DOHH2 (cell line): Measurements from ENCODE around the gene TIMM44.
A peak's percentile ranks its signal among the peaks of the same experiment; 100 is the strongest.

Experiments used
- H3F3A ChIP-seq: fragments of 200-600 bp; sonication (generic), shearing (Covaris generic); 2 replicates; pipeline ENCODE4 v1.6.0; 2016; ENCODE audit warnings: antibody characterized with exemption, mild to moderate bottlenecking; ENCODE audit not compliant: control insufficient read depth, insufficient read depth
- H3K27ac ChIP-seq: fragments of 200-600 bp; sonication (generic); 2 replicates; pipeline ENCODE4 v1.5.1; 2014; ENCODE audit warnings: low read depth, mild to moderate bottlenecking, low read length, moderate library complexity
- H3K27me3 ChIP-seq: fragments of 200-600 bp; sonication (generic); 2 replicates; pipeline ENCODE4 v1.6.1; 2014; ENCODE audit warnings: mild to moderate bottlenecking, low read length, mixed read lengths; ENCODE audit not compliant: control insufficient read depth
- H3K36me3 ChIP-seq: fragments of 200-600 bp; sonication (generic); 2 replicates; pipeline ENCODE4 v1.6.1; 2014; ENCODE audit warnings: mild to moderate bottlenecking, low read length, moderate library complexity, mixed read lengths; ENCODE audit not compliant: control insufficient read depth
- H3K4me1 ChIP-seq: fragments of 200-600 bp; sonication (generic); 2 replicates; pipeline ENCODE4 v1.6.1; 2014; ENCODE audit warnings: mild to moderate bottlenecking, low read length, mixed read lengths; ENCODE audit not compliant: control insufficient read depth
- H3K4me2 ChIP-seq: fragments of 200-600 bp; sonication (generic); 2 replicates; pipeline ENCODE4 v1.6.0; 2014; ENCODE audit warnings: mild to moderate bottlenecking, low read length, moderate library complexity
- H3K4me3 ChIP-seq: fragments of 200-600 bp; sonication (generic); 2 replicates; pipeline ENCODE4 v1.5.1; 2014; ENCODE audit warnings: mild to moderate bottlenecking, low read length, mixed read lengths
- H3K79me2 ChIP-seq: fragments of 200-600 bp; sonication (generic); 2 replicates; pipeline ENCODE4 v1.6.1; 2014; ENCODE audit warnings: mild to moderate bottlenecking, low read length, mixed read lengths; ENCODE audit not compliant: control insufficient read depth
- H3K9me2 ChIP-seq: fragments of 200-600 bp; sonication (generic); replicated peaks from 2 replicates; pipeline ENCODE4 v1.6.1; 2014; ENCODE audit warnings: mild to moderate bottlenecking, low read length, mixed read lengths; ENCODE audit not compliant: control insufficient read depth
- H3K9me3 ChIP-seq: fragments of 200-600 bp; sonication (generic); 2 replicates; pipeline ENCODE4 v1.6.1; 2014; ENCODE audit warnings: antibody characterized with exemption, low read length, mixed read lengths; ENCODE audit not compliant: control insufficient read depth, insufficient read depth
- H4K20me1 ChIP-seq: fragments of 200-600 bp; sonication (generic); 2 replicates; pipeline ENCODE4 v1.6.0; 2014; ENCODE audit warnings: low read depth, mild to moderate bottlenecking, antibody characterized with exemption, low read length, moderate library complexity; ENCODE audit not compliant: control insufficient read depth, insufficient read depth
- CTCF ChIP-seq: fragments of 200-600 bp; sonication (generic); IDR thresholded peaks from one replicate; pipeline ENCODE4 v1.5.1; 2014; ENCODE audit warnings: antibody characterized with exemption, mild to moderate bottlenecking, low read depth, low read length; ENCODE audit not compliant: poor library complexity, severe bottlenecking
- EZH2phosphoT487 ChIP-seq: fragments of 200-600 bp; sonication (generic); IDR thresholded peaks from 2 replicates; pipeline ENCODE4 v1.6.1; 2017; ENCODE audit warnings: borderline replicate concordance, mild to moderate bottlenecking, antibody characterized with exemption, low read length, moderate library complexity, mixed read lengths

TIMM44 gene

DNA sequence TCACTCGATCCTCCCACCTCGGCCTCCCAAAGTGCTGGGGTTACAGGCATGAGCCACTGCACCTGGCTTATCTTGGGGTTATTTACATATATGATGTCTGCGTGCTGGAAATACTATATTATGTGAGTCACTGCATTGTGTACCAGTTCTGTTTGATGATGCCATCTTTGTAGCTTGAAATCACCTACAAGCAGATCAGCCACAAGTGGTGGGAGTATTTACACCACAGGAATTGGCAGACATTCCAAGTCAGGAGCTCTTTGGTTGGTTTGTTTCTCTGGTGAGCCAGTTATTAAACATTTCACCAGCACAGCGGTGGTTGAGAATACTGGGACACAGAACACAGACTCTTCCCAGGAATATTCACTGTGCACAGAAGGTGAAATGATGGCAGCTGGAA is 4.5 kb upstream of the TIMM44 start:
- Histone ChIP-seq H3K4me2 (no peak overlapping the region), H4K20me1 (peaks cover 4% of the 10 kb centered on the region; the same call in 1 of the 2 replicates), H3K36me3 (peaks cover 4% of the 10 kb centered on the region; the same call in 1 of the 2 replicates), H3K79me2 (peaks cover 20% of the 10 kb centered on the region), H3K9me3 (no peaks in the 10 kb centered on the region), H3K27me3 (no peaks in the 10 kb centered on the region), H3K4me3 (no peak overlapping the region), H3K27ac (no peak overlapping the region), H3K4me1 (peaks cover 9% of the 10 kb centered on the region), H3K9me2 (no peaks in the 10 kb centered on the region), H3F3A (no peaks in the 10 kb centered on the region; the same call in 1 of the 2 replicates)
- TF ChIP-seq CTCF (no peak), EZH2phosphoT487 (no peak)

DNA sequence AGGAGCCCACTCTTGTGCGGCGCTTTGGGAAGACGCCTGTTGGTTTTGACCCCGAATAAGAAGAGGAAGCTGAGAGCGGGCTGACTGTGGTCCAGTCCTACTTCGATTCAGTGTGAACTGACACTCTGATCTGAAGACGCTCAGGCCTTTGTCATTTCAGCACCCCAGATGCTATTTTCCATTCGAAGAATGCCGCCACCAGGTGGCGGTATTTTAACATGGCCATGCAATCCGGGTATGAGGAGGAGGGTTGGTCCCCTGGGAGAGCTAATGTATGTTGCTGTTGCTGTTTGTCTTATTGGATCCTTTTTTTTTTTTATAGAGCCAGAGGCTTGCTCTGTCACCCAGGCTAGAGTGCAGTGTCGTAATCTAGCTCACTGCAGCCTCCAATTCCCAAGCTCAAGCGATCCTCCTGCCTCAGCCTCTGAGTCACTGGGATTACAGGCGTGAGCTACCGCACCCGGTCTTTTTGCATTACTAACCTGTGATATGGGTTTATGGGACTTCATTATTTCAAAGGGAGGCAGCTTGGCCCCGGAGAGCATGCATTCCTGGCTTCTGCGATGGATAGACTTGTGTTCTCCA is 803 bp upstream of the TIMM44 start:
- peaks cover 29% of the 10 kb centered on the region for H3K36me3 ChIP-seq
- peaks cover 52% of the 10 kb centered on the region for H3K79me2 ChIP-seq
- peak overlapping the region; percentile 68 for H3K27ac ChIP-seq
- H3K4me3 ChIP-seq, result peak overlapping the region; percentile 98
- H3F3A ChIP-seq, result no peaks in the 10 kb centered on the region; the same call in 1 of the 2 replicates
- H4K20me1 ChIP-seq, result peaks cover 4% of the 10 kb centered on the region; the same call in 1 of the 2 replicates
- no peaks in the 10 kb centered on the region for H3K9me2 ChIP-seq
- TF ChIP-seq CTCF, result peak; percentile 95
- TF ChIP-seq EZH2phosphoT487, result no peak
- peak overlapping the region; percentile 99 for H3K4me2 ChIP-seq
- no peaks in the 10 kb centered on the region for H3K9me3 ChIP-seq
- peaks cover 22% of the 10 kb centered on the region for H3K4me1 ChIP-seq
- H3K27me3 ChIP-seq, result no peaks in the 10 kb centered on the region

DNA sequence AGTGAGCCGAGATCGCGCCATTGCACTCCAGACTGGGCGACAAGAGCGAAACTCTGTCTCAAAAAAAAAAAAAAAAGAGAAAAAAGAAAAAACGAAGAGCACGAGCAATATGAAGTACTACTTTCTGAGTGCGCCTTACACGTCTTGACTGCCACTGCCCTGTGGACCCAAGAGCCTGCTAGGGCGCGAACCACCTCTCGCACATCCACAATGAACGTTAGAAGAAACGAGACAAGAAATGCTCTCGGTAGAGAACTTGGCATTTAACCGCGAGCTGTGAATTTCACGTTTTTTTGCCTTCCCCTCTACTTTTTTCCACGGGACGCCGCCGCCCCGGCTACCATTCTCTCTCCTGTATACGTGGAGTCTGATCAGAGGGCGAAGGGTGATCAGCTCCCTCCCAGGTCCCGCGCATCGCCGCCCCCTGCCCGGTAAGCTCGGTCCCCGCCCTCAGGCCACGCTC is 454 bp downstream of the TIMM44 start:
- Histone ChIP-seq H3K79me2 (peaks cover 60% of the 10 kb centered on the region), H3K9me2 (no peaks in the 10 kb centered on the region), H4K20me1 (peaks cover 4% of the 10 kb centered on the region; the same call in 1 of the 2 replicates), H3K4me2 (peak overlapping the region; percentile 76), H3K27ac (peak overlapping the region; percentile 69), H3K9me3 (no peaks in the 10 kb centered on the region), H3K36me3 (peaks cover 38% of the 10 kb centered on the region), H3K4me3 (peak overlapping the region; percentile 98), H3K27me3 (no peaks in the 10 kb centered on the region), H3F3A (no peaks in the 10 kb centered on the region; the same call in 1 of the 2 replicates), H3K4me1 (peaks cover 22% of the 10 kb centered on the region)
- no peak for TF ChIP-seq EZH2phosphoT487
- no peak for TF ChIP-seq CTCF
